GM21619 (cell line): ENCODE results near the gene RAD51B.

Experiments used
- ATAC-seq: cut with Tn5 transposase; IDR thresholded peaks from one replicate; pipeline ENCODE4 v1.9.1; 2021; ENCODE audit not compliant: unreplicated experiment

The RAD51B gene

DNA sequence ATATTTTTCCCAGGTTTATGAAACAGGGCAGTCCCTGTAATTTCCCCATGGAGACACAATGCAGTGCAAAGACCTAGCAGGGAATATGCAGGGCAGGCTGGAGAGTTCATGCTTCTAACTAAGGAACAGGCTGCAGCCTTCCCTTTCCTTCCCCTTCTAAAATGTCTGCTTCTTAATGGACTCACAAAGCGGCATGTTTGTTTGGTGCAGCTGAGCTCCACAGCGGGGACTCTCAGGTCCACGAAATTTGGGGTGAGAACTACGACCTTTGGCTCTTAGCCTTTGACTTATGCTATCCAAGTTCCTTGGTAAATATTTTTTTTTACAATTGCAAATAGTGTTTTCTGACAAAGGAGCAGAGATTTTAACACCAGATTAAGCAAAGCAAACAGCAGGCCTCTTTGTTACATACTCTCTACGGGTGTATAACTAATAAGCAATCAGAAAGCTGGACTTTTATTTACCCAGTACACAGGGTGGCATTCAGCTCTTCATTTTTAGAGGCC lies 649.7 kb downstream of the RAD51B start:
- ATAC-seq: no peak

DNA sequence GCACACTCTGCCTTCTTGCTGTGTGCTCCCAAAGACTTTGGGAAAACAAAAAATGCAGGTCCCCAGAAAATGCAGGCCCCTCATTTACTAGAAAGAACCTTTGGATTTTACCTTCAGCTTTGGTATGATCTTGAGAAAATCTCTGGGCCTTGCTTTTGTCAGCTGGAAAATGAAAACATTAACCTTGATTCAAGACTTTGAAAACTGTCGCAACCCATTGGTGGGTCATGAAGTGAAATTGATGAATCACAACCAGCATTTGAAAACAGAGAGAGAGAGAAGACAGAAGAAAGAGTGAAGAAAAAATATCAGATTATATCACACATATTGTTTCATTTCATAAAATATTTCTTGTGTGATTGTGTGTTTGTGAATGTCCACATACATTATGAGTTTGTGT lies 650.8 kb downstream of the RAD51B start:
- no peak for ATAC-seq

DNA sequence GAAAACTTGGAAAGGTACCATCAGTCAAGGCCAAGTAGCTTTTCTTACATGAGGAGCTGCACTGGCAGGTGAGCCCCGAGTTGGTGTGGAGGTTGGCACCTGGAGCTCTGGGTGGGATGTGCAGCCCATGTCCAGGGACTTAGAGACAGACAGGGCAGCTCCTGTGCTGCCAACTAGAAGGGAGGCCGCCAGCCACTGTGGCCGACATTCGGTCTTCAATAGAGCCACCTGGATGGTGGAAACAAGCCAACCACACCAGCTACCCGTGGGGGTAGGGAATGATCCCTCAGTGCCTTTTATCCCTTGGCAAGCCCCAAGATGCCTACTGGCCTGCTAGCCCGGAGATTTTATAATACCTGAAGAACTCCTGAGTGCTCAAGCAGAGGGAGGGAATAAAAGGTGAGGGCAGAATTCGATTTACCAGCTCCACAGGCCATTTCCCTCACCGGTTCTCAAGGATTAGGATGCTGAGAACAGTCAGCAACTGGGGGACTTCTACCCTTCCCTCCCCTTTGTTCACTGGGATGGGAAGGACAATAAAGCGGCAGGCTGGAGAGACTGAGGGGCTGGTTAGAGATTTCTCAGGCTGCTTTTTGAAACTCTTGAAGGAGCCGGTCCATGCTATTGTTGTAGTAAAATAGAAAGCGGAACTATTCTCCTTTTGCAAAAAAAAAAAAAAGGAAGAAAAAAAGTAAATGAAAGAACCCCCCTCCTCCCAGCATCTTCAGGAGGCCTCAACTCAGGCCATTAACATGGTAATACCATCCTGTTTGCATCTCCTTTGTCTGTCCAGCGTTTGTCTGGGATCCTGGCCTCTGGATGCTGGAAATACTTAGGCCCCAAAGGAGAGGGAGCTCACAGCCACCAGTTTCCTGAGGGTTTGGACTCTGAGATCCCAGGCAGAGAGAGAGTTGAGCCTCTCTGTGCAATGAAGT lies 651.7 kb downstream of the RAD51B start:
- ATAC-seq: no peak

DNA sequence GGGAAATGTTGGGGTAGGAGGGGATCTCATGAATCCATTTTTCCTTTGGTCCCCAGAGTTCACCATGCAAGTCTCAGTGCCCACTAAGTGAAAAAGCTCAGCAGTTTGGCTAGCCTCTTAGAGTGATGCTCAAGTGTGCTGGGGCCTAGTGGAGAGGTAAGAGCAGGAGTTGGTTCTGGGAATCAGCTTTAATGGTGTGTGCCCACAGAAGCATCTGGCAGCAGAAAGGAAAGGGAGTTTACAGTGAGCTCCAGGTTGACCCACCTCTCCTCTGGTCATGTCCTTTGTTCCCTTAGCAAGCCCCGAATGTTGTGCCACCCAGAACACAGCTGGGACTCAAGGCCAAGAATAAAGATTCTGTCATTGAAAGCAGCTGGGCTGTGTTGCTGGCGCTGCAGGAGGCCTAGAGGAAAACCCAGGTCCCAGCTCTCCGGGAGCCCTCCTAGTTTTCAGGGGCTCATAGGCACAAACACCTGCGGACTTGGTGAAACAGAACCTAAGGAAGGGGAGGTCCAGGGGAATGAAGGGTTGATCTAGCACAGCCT lies 652.5 kb downstream of the RAD51B start:
- no peak for ATAC-seq

DNA sequence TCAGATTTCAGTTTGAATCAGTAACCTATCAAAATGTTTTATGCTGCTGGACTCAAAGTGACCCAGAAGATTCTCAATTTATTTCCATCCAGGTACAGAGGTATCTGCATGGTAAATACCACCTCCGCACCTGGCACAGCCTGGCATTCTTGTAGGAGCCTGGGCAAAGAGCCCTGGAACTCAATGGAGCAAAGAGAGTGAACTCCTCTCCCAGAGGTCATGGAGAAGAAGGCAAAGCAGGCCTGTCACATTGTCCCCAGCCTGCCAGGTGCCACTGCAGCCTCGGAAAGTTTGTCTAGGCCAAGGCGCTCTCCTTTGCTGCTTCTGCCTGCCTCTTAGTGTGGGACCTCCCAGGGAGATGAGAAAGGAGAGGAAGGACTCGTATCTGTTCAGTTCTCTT lies 653.5 kb downstream of the RAD51B start:
- no peak for ATAC-seq

DNA sequence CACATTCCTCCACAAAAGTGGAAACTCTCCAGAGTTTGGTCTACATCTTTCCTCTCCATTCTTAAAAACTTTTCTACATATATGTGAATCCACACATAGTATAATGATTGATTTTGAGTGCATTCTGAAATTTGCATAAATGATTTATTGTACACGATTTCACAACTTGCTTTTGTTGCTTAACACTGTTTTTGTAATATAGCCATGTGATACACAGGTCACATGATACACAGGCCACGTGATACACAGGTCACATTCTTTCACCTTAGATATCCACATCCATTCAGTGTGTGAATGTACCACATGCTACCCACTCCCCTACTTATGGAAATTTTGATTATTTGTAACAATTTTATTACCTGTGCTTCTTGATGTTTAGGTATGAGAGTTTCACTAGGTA lies 654.2 kb downstream of the RAD51B start:
- ATAC-seq: no peak

DNA sequence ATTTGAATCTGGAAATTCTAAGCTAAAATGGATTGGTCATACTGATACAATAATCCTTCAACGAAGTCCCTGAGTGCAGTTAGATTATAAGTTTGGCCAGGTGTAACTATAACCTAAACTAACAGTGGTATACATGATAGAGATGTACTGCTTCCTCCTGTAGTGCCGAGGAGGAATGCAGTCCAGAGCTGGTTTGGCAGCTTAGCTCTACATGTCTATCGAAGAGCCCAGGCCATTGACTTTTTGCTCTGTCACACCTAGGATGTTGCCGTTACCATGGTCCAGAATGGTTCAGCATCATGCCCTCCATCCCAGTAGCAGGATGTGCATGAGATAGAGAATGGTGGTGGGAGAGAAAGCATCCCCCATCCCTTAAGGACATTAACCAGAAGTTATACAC lies 655.2 kb downstream of the RAD51B start:
- no peak for ATAC-seq

DNA sequence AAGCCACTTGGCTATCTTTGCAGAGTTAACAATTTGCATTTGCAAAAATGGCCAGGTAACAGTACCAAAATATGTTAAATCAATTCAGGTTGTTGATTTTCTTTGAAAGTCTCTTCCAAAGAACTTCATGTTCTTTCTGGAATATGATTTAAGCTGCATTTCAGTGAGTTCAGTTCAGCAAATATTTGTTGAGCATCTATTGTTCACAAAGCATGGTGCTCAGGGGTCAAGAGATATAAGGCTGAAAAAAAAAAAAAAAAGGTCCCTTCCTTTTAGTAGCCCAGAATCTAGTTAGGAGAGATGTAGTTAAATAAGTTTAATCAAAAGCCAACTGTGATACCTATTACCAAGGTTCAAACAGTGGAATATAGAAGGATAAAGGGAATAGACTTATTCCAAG lies 656.2 kb downstream of the RAD51B start:
- no peak for ATAC-seq

DNA sequence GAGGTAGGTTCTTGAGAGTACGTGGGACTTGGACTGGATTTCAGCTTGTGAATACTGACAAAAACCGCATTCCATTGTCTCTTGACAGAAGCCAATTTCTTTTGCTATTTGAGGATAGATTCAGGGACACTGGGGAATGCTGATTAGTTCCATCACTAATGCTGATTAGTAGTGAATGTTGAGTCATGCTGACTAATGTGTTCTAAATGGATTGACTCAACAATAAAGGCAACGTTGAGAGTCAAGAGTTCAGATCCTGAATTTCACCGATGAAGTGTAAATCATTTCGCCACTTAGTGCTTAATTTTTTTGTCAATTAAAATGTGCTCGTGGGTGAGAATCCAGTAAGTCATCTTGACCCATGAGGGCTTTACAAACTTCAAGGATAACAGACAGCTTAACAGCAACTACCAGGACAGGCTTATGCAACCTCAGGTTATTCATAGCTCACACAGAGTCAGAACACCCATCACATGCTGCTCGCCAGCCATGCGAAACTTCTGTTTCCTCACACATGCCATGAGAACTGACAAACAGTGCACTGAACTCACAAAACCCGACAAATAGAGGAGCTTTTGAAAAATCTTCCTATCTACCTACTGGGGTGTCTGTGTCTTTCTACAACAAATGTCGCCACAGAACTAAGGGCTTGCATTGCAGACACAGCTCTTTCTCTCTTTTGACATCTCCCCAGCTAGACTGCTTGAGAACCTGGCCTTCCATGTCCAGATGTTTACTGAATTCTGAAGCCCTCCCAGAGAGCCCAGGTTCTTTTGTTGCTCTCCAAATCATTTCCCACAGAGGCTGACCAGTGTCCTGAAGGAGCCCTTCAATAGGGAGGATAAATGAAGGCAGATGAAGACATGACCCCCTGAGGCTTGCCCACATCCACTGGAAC lies 656.9 kb downstream of the RAD51B start:
- ATAC-seq: peak; percentile 79

DNA sequence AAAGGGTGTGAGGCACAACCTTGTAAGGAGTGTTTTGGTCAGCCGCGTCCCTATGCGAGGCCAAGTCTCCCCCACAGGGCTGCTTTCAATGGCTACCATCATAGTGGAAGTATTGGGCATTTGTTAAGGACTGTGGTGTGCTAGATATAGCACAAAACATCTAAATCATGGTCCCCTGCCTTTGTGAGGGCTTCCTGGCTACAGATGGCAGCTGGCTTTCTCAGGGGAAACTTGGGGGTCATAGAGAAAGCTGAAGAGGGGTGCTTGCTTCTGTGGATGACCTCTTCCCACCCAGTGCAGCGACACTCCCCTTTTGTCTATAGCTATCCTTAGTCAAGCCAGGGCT lies 657.5 kb downstream of the RAD51B start:
- ATAC-seq: no peak

DNA sequence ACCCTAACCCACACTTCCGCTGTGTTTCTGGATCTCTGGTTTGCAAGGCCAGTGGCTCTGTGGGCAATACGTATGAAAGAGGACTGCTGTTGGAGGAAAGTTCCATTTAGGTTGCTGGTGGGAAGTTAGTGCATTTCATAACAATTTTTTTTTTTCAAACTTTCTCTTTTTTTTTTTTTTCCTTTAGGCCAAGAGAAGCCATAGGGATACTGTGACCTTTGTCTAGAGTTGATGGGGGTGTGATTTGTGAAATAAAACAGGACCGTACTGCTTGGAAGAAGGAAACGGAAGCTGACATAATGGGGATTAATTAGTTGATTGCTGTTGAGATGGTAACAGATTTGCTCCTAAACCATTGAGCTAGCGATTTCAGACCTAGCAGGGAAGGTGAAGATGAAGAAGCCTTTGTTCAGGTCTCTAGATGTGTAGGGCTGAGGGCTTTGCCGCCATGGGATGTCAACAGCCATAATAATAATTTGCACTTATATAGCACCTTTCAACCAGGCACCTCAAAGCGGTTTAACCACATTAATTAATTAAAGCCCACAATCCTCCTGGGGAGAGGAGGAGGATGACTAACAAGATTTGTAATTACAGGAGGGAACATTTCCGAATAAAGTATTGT lies 658.0 kb downstream of the RAD51B start:
- no peak for ATAC-seq

DNA sequence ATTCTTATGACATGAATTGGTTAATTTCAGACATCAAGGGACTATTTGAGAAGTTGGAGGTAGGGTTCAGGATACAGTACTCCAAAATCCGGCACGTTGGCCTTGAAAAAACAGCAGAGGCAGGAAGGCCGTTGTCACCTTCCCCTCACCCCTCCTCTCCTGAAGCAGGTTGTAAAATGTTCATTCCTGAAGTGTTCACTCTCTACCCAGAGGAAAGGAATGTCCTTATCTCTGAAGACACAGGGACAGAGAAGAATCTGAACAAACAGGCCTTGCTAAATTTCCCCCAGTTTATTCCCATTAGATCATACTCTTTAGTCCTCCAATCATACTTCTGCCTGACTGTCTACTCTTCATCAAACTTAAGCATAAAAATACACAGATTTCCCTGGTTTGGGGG lies 659.7 kb downstream of the RAD51B start:
- ATAC-seq: no peak

DNA sequence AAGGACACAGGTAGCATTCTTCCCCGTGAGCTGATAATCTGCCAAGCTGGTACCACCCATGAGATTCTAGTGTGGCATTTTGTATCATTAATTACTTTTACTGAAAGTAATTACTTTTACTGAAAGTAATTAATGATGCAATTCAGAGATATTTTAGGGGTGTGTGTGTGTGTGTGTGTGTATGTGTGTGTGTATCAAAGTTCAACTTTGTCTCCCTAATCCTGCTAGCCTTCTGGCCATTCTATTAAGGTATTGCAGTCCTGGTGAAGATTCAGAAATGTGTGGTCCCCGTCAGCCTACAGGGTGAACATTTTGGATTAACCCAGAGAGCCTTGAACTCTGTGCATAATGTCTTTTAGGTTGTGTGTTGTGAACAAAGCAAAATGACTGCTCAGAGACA lies 662.4 kb downstream of the RAD51B start:
- ATAC-seq: no peak

DNA sequence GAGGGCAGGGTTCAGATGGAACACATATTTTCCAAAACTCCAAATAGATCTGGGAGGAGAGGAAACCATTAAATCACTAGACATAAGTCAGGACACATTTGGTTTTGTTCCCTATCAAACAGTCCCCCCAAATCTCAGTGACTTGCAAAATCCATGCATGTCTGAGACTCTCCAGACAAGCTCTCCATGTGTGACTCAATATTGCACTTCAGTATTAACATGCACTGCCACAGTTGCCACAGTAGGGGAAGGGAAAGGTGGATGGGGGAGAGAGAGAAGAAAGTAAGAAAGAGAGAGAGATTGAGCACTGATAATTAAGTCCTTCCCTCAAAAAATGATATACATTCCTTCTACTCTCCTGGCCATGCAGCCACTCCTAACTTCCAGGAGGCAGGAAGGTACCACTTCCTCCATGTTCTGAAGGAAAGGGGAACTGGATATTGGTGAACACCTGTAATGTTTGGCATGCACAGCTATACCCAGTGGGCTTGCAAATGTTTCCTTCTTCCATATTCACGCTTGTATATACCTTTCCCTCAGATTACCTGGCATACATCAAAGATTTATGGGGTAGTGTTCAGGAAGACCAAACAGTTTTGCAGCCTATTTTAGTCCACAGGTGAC lies 663.3 kb downstream of the RAD51B start:
- ATAC-seq: no peak

DNA sequence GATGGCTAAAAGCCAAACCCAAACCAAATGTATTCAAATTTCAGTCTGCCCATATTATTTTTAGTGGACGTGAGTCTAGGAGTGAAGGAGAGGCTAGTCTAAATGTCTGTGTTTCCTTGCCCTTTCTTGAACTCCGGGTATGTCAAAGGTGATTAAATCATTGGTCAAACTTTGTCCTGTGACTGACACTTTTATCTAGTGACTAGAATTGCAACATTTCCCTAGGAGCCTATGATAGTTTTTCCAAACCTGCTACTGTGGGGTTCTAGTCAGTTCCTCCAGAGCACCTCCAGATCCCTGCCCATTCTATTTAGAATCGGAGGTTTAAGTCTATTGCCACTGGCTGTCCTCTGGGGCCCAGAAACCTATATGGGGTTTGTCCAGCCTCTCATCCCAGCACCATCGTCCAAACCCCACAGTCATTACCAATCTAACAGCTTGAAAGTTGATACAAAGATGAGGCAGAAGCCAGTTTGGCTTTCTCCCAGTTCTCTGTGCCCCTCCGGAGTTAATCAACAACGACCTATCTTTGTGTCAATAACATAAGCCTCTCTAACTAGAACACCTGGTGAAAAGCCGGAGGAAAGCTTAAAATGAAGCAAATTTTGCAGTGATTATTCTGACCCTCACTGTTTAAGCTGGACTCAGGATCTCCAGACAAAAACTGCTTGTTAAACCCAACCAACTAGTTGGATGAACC lies 666.6 kb downstream of the RAD51B start:
- no peak for ATAC-seq

DNA sequence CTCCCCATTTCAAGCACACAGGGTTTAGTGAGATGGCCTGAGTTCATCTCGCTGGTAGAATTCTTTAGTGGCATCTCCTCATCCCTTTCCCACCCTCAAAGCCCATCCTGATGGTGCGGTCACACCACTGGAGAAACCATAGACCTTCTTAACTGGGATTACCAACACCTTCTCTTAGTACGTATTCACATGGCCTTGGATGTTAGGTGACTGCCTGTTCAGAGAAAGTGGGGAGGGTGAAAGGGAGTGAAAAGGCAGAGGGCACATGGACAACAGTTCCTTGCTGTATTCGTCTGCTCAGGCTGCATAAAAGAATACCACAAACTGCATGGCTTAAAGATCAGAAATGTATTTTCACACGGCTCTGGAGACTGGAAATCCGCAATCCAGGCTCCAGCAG lies 667.2 kb downstream of the RAD51B start:
- no peak for ATAC-seq

DNA sequence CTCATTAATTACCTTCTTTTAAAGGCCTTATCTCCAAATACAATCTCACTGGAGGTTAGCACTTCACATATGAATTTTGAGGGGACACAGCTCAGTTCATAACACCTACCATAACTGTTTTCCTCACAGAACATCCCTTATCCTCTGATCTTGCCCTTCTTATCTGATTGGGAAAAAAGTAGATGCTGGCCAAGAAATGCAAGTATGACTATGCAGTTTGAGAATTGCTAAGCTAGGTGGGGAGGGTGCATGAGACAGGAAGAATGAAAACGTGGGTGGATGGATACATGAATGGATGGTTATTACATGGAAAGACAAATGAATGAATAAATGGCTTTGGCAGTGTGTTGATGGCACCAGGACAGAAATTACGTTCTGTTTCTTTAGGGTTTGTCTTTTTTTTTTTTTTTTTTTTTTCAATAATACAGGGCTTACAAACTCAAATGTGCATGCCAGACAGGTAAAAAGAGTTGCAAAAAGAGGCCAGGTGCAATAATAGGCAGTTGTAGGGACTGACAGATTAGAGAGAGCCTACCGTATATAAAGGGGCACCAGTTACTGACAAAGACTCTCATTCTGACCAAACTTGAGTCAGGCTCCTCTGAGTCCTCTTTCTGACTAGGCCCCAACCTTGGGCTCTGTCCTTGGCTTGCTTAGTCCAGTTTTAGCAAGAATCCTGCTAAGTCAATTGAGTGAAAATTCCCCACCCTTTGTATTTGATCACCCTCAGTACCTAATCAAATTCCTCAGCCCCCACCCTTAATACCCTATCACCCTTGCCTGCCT lies 668.4 kb downstream of the RAD51B start:
- no peak for ATAC-seq

DNA sequence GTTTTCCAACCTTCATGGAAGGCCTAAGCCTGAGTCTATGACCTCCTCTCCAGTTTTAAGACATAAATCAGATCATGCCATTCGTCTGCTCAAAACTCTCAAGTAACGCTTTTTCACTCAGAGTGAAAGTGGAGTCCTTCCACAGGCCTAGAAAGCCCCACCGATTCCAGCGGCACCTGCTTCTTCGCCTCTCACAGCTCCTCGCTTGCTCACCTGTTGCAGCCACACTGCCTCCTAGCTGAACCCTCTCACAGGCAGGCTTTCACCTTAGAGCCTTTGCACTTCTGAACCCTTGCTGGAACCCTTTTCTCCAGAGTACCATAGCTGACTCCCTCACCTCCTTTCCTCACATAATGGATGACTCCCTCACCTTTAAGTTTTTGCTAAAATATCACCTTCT lies 672.2 kb downstream of the RAD51B start:
- no peak for ATAC-seq

DNA sequence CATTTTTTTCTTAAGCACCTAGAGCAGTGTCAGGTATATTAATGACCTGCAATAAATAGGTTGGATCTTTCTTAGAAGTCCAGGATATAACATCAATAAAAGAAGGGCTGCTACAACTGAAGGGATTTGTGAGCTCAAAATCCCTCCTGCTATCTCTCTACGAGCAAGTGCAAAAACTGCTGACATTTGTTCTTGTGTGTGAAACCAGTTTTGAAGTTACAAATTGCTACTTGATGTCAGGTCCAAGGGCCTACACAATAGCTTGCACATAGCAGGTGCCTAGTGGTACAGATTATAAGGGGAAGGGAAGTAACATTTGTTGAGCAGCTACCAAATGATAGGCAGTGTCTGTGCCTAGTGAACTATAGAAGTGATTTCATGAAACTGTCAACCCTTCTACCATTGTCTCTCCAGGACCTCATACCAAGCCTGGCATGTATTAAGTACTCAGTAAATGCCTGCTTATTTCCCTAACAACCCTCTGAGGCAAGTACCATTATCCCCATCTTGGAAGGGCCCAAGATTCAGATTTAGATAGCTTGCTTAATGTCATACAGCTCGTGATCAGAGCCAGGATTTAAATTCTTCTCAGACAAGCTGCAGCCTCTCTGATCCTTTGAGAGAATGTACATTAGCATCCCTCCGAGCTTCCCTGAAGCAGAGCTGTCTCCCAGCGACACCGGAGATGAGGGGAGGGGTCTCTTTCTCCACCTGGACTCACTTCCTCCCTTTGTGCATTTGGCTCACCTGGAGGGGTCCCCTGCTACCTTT lies 673.0 kb downstream of the RAD51B start:
- no peak for ATAC-seq
